HEK293T (cell line): ENCODE measurements around the gene POLD2.

Experiments used
- BHLHE40 ChIP-seq: fragments of 450-650 bp; IDR thresholded peaks from 2 replicates; pipeline ENCODE4 v1.6.1; 2016; ENCODE audit warnings: mild to moderate bottlenecking, moderate library complexity, borderline replicate concordance
- ELF4 ChIP-seq: fragments of 450-650 bp; IDR thresholded peaks from 2 replicates; pipeline ENCODE4 v1.6.1; 2017; ENCODE audit warnings: antibody characterized with exemption
- FOXK2 ChIP-seq: fragments of 450-650 bp; IDR thresholded peaks from 2 replicates; pipeline ENCODE4 v1.6.1; 2016; ENCODE audit warnings: mild to moderate bottlenecking
- FOXM1 ChIP-seq: fragments of 450-650 bp; IDR thresholded peaks from 2 replicates; pipeline ENCODE4 v1.6.1; 2017; ENCODE audit warnings: mild to moderate bottlenecking, borderline replicate concordance
- HDGF ChIP-seq: fragments of 450-650 bp; IDR thresholded peaks from 2 replicates; pipeline ENCODE4 v1.6.1; 2017; ENCODE audit warnings: antibody characterized with exemption, borderline replicate concordance
- L3MBTL2 ChIP-seq: fragments of 450-650 bp; conservative IDR thresholded peaks from 2 replicates; pipeline ENCODE4 v1.6.1; 2016; ENCODE audit warnings: mild to moderate bottlenecking
- NFRKB ChIP-seq: fragments of 450-650 bp; IDR thresholded peaks from 2 replicates; pipeline ENCODE4 v1.6.1; 2016; ENCODE audit warnings: mild to moderate bottlenecking, moderate library complexity
- SP1 ChIP-seq: fragments of 450-650 bp; IDR thresholded peaks from 2 replicates; pipeline ENCODE4 v1.6.1; 2017
- SUZ12 ChIP-seq: fragments of 450-650 bp; IDR thresholded peaks from 2 replicates; pipeline ENCODE4 v1.6.1; 2016; ENCODE audit warnings: mild to moderate bottlenecking
- TARDBP ChIP-seq: fragments of 450-650 bp; IDR thresholded peaks from 2 replicates; pipeline ENCODE4 v1.6.1; 2016
- TF ChIP-seq, protein P1 (sequence below): fragments of 450-650 bp; IDR thresholded peaks from 2 replicates; pipeline ENCODE4 v1.6.1; 2016

DNA sequence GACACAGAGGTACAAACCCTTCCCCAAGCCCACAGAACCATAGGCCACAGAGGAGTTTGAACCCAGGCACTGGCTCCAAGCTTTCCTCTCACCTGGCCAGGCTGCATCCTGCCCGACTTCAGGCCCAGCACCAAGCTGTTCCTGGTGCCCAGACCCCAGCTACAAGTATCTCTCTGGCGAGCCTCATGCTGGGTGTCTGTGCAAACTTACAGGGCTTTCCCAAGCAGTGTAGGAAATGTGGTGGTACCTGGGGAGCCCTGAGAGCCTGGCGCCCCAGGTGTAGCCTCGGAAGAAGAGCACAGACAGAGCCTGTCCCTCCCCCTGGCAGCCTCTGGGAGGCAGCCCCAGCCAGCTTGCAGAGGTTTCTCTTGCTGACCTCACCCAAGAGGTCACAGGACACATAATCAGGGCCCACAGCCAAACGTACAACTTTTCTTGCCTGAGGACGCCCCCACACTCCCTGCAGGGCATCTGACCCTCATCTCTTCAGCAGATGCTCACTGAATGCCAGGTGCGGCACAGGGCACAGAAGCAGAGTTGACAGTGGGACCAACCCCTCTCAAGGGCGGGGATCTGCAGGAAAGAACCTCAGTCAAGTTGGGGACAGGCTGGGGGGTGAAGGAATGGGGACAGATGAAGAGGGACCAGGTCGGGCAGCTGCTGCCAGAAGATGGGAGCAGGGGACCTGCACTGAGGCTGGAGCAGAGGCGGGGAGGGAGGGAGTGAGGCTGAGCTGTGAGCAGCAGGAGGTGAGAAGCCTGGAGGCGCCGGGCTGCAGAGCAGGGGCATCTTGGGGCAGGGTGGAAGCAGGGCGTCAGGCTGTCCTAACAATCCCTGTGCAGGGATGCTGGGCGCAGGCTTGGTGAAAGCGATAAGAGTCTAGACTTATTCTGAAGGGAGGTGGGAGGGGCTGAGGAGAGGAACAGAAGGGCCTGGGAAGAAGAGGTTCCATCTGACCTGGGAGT, 34.0 kb upstream of the POLD2 start:
- TF ChIP-seq NFRKB (no peak), TARDBP (no peak), BHLHE40 (no peak), FOXM1 (no peak), ELF4 (no peak), FOXK2 (no peak), L3MBTL2 (no peak), SP1 (no peak), HDGF (no peak), SUZ12 (no peak)
- TF ChIP-seq, protein P1, sequence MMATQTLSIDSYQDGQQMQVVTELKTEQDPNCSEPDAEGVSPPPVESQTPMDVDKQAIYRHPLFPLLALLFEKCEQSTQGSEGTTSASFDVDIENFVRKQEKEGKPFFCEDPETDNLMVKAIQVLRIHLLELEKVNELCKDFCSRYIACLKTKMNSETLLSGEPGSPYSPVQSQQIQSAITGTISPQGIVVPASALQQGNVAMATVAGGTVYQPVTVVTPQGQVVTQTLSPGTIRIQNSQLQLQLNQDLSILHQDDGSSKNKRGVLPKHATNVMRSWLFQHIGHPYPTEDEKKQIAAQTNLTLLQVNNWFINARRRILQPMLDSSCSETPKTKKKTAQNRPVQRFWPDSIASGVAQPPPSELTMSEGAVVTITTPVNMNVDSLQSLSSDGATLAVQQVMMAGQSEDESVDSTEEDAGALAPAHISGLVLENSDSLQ, result no peak
